H9 (cell line): ENCODE results near the gene CDH24. TPM values are rescaled to one million over a fixed set of nuclear protein-coding genes. Genes with fewer than 3 reads are reported as not detected.

Source experiments
- DNase-seq: peaks from one replicate; pipeline ENCODE4 v3.0.0-alpha.2; 2017
- H2AFZ ChIP-seq: one replicate; pipeline ENCODE4 v1.6.1; 2013; ENCODE audit warnings: mild to moderate bottlenecking, low read length, control low read depth, moderate library complexity
- H2AK5ac ChIP-seq: 2 replicates; pipeline ENCODE4 v1.6.1; 2013; ENCODE audit warnings: low read length, control low read depth, mixed read lengths; ENCODE audit not compliant: insufficient read length
- H2BK120ac ChIP-seq: one replicate; pipeline ENCODE4 v1.6.1; 2013; ENCODE audit warnings: low read depth, mild to moderate bottlenecking, low read length, control low read depth, inconsistent platforms; ENCODE audit not compliant: poor library complexity, severe bottlenecking
- H2BK12ac ChIP-seq: 2 replicates; pipeline ENCODE4 v1.6.1; 2013; ENCODE audit warnings: low read length, control low read depth, mixed read lengths, low read depth; ENCODE audit not compliant: insufficient read length
- H2BK15ac ChIP-seq: 2 replicates; pipeline ENCODE4 v1.6.1; 2013; ENCODE audit warnings: low read depth, low read length, control low read depth
- H2BK20ac ChIP-seq: one replicate; pipeline ENCODE4 v1.6.1; 2013; ENCODE audit warnings: low read depth, mild to moderate bottlenecking, low read length, control low read depth, inconsistent platforms; ENCODE audit not compliant: poor library complexity, severe bottlenecking
- H2BK5ac ChIP-seq: 2 replicates; pipeline ENCODE4 v1.6.1; 2013; ENCODE audit warnings: low read length, control low read depth, mixed read lengths; ENCODE audit not compliant: insufficient read length
- H3K14ac ChIP-seq: 2 replicates; pipeline ENCODE4 v1.6.1; 2013; ENCODE audit warnings: low read length, control low read depth; ENCODE audit not compliant: insufficient read depth
- H3K18ac ChIP-seq: 2 replicates; pipeline ENCODE4 v1.6.1; 2013; ENCODE audit warnings: low read depth, mild to moderate bottlenecking, mixed read lengths, low read length, control low read depth; ENCODE audit not compliant: insufficient read length
- H3K23ac ChIP-seq: 2 replicates; pipeline ENCODE4 v1.6.1; 2013; ENCODE audit warnings: low read length, control low read depth, mixed read lengths, low read depth; ENCODE audit not compliant: insufficient read length
- H3K23me2 ChIP-seq: 2 replicates; pipeline ENCODE4 v1.6.1; 2013; ENCODE audit warnings: low read depth, mild to moderate bottlenecking, mixed read lengths, low read length, control low read depth; ENCODE audit not compliant: insufficient read length, poor library complexity, severe bottlenecking
- H3K27ac ChIP-seq: 2 replicates; pipeline ENCODE4 v1.5.1; 2013; ENCODE audit warnings: low read length, control low read depth, mixed read lengths, low read depth; ENCODE audit not compliant: insufficient read length
- H3K27me3 ChIP-seq: 2 replicates; pipeline ENCODE4 v1.6.1; 2013; ENCODE audit warnings: low read length, control low read depth, inconsistent platforms; ENCODE audit not compliant: insufficient read depth
- H3K4ac ChIP-seq: 2 replicates; pipeline ENCODE4 v1.6.1; 2013; ENCODE audit warnings: low read depth, mild to moderate bottlenecking, control low read depth, inconsistent platforms, low read length, moderate library complexity
- H3K4me1 ChIP-seq: 2 replicates; pipeline ENCODE4 v1.6.1; 2013; ENCODE audit warnings: low read length, control low read depth, inconsistent platforms; ENCODE audit not compliant: insufficient read depth
- H3K4me2 ChIP-seq: 2 replicates; pipeline ENCODE4 v1.6.1; 2013; ENCODE audit warnings: low read length, control low read depth, mixed read lengths; ENCODE audit not compliant: insufficient read length, insufficient read depth
- H3K56ac ChIP-seq: 2 replicates; pipeline ENCODE4 v1.6.1; 2013; ENCODE audit warnings: low read depth, mild to moderate bottlenecking, mixed read lengths, low read length, control low read depth; ENCODE audit not compliant: insufficient read length
- H3K79me1 ChIP-seq: 2 replicates; pipeline ENCODE4 v1.6.1; 2013; ENCODE audit warnings: low read depth, mild to moderate bottlenecking, moderate library complexity, low read length, control low read depth, inconsistent platforms; ENCODE audit not compliant: insufficient read depth, poor library complexity, severe bottlenecking
- H3K79me2 ChIP-seq: 2 replicates; pipeline ENCODE4 v1.6.1; 2013; ENCODE audit warnings: low read length, control low read depth, inconsistent platforms; ENCODE audit not compliant: insufficient read depth
- H3K9ac ChIP-seq: 2 replicates; pipeline ENCODE4 v1.6.1; 2013; ENCODE audit warnings: low read length, control low read depth, mixed read lengths; ENCODE audit not compliant: insufficient read length; ENCODE audit errors: extremely low read depth
- H3K9me3 ChIP-seq: one replicate; pipeline ENCODE4 v1.6.1; 2013; ENCODE audit warnings: low read depth, low read length, inconsistent platforms; ENCODE audit not compliant: control insufficient read depth
- H3T11ph ChIP-seq: one replicate; pipeline ENCODE4 v1.6.1; 2013; ENCODE audit warnings: mild to moderate bottlenecking, low read length, control low read depth, inconsistent platforms
- H4K20me1 ChIP-seq: one replicate; pipeline ENCODE4 v1.6.1; 2013; ENCODE audit not compliant: control insufficient read depth, insufficient read length, insufficient read depth
- H4K5ac ChIP-seq: 2 replicates; pipeline ENCODE4 v1.6.1; 2013; ENCODE audit warnings: low read depth, mild to moderate bottlenecking, mixed read lengths, low read length, control low read depth; ENCODE audit not compliant: insufficient read length
- H4K8ac ChIP-seq: replicated peaks from 2 replicates; pipeline ENCODE4 v1.6.1; 2013; ENCODE audit warnings: low read length, control low read depth, mixed read lengths, low read depth; ENCODE audit not compliant: insufficient read length
- H4K91ac ChIP-seq: 2 replicates; pipeline ENCODE4 v1.6.1; 2013; ENCODE audit warnings: low read depth, mild to moderate bottlenecking, moderate library complexity, mixed read lengths, low read length, control low read depth; ENCODE audit not compliant: insufficient read length
- H3K27ac Mint-ChIP-seq, 3 experiments: 2 replicates in 2 of 3; 3 replicates in 1 of 3; pipeline ENCODE4 v1.8.0; 2020 to 2021; ENCODE audit warnings: mixed read lengths in 3 of 3, mild to moderate bottlenecking in 1 of 3, moderate library complexity in 1 of 3
- H3K27me3 Mint-ChIP-seq: 2 replicates; pipeline ENCODE4 v1.8.0; 2021; ENCODE audit warnings: low read depth, mild to moderate bottlenecking, moderate library complexity, mixed read lengths
- H3K36me3 Mint-ChIP-seq, 3 experiments: 2 replicates in 2 of 3; 3 replicates in 1 of 3; pipeline ENCODE4 v1.8.0; 2020 to 2021; ENCODE audit warnings: low read depth in 3 of 3, mixed read lengths in 3 of 3; ENCODE audit not compliant: insufficient read depth in 1 of 3
- H3K4me1 Mint-ChIP-seq, 2 experiments: 2 replicates each; pipeline ENCODE4 v1.8.0; 2020; ENCODE audit warnings: mixed read lengths in 2 of 2
- H3K4me3 Mint-ChIP-seq, 2 experiments: 2 replicates in 1 of 2; 3 replicates in 1 of 2; pipeline ENCODE4 v1.8.0; 2020 to 2021; ENCODE audit warnings: mild to moderate bottlenecking in 2 of 2, mixed read lengths in 2 of 2, moderate library complexity in 1 of 2
- H3K9me3 Mint-ChIP-seq, 2 experiments: 2 replicates in 1 of 2; 3 replicates in 1 of 2; pipeline ENCODE4 v1.8.0; 2020; ENCODE audit warnings: mild to moderate bottlenecking in 2 of 2, mixed read lengths in 2 of 2, moderate library complexity in 1 of 2
- CTCF ChIP-seq: fragments of 200-600 bp; sonication (generic); conservative IDR thresholded peaks from 3 replicates; pipeline ENCODE4 v1.8.0; 2021; ENCODE audit warnings: antibody characterized with exemption, mild to moderate bottlenecking
- WGBS: extraction: QIAGEN DNeasy Blood & Tissue Kit; methylation state at CpG from one replicate; pipeline ENCODE4 v1.1.7; 2013; ENCODE audit warnings: missing lambda C conversion rate, low lambda C conversion rate, mixed read lengths; ENCODE audit not compliant: insufficient read length; ENCODE audit errors: extremely low coverage; 5-methylcytosine and 5-hydroxymethylcytosine counted together
- total RNA-seq: library from RNA; stranded (reverse); gene quantifications from 2 replicates; pipeline ENCODE4 v1.2.1, GENCODE V29; 2021

The CDH24 gene
- total RNA-seq, 1 experiment from 2014 or later: 16.7 TPM

GRCh38 chr14:23033251-23033727 lies 24.0 kb downstream of the CDH24 start:
- Histone ChIP-seq H4K20me1 (no peaks in the 10 kb centered on the region), H3K4me2 (peak overlapping the region; percentile 36), H3K9me3 (no peaks in the 10 kb centered on the region), H2BK15ac (no peak overlapping the region), H3K23me2 (peaks cover 5% of the 10 kb centered on the region), H3K27ac (no peak overlapping the region), H3K23ac (no peak overlapping the region), H3K79me1 (no peaks in the 10 kb centered on the region), H3K4me1 (no peaks in the 10 kb centered on the region), H3K56ac (no peak overlapping the region), H2BK120ac (no peak overlapping the region), H3K79me2 (peaks cover 5% of the 10 kb centered on the region; the same call in 1 of the 2 replicates), H3K4ac (no peak overlapping the region), H3T11ph (no peak overlapping the region), H4K8ac (no peak overlapping the region), H3K18ac (no peak overlapping the region), H2BK20ac (no peak overlapping the region), H2AK5ac (no peak overlapping the region), H2BK12ac (no peak overlapping the region), H2BK5ac (no peak overlapping the region), H2AFZ (no peak overlapping the region), H3K9ac (no peak overlapping the region), H4K91ac (no peak overlapping the region), H4K5ac (no peak overlapping the region), H3K27me3 (no peaks in the 10 kb centered on the region), H3K14ac (no peak overlapping the region)
- Mint-ChIP-seq H3K9me3 (no peaks in the 10 kb centered on the region), H3K4me1 (peaks cover 10 to 18% of the 10 kb centered on the region in 2 experiments), H3K4me3 (peak overlapping the region; percentile 96), H3K36me3 (peaks cover 30 to 50% (median 38%) of the 10 kb centered on the region in 3 experiments), H3K27me3 (no peaks in the 10 kb centered on the region), H3K27ac (peak overlapping the region in 2 of 3 experiments; percentile 93 to 100; a peak in 4 of 7 replicates)
- no CpG with 5 or more reads among the region's 10 CpGs for WGBS
- no peak for DNase-seq
- TF ChIP-seq CTCF: no peak
